Stimulated activated CD4-positive, alpha-beta T cell treated with anti-CD3 and anti-CD28 coated beads, TNF-alpha, amount 100 ng/mL, for 1 hour (primary cell): Measurements from ENCODE around the gene POLR2E.

Experiments used
- DNase-seq, 3 donors: peaks; one replicate each; pipeline ENCODE4 v3.0.0-alpha.2; 2020; ENCODE audit warnings: low read depth in 3 of 3, low spot score in 1 of 3

The POLR2E gene

GRCh38 chr19:1111641-1112267, 16.6 kb upstream of the POLR2E start:
- no peak for DNase-seq

GRCh38 chr19:1110809-1111640, 15.8 kb upstream of the POLR2E start:
- DNase-seq = no peak

GRCh38 chr19:1109697-1110671, 14.8 kb upstream of the POLR2E start:
- DNase-seq = no peak

GRCh38 chr19:1109032-1109551, 13.9 kb upstream of the POLR2E start:
- DNase-seq = no peak

- no peak for DNase-seq
These were observed 13.3 kb upstream of the POLR2E start for GRCh38 chr19:1108291-1109031.

GRCh38 chr19:1107661-1108261, 12.6 kb upstream of the POLR2E start:
- DNase-seq = no peak

GRCh38 chr19:1106841-1107660, 11.9 kb upstream of the POLR2E start:
- no peak for DNase-seq

- DNase-seq = no peak
These were observed 11.0 kb upstream of the POLR2E start for GRCh38 chr19:1105873-1106840.

- no peak for DNase-seq
These were observed 10.1 kb upstream of the POLR2E start for GRCh38 chr19:1105008-1105872.

- peak in 1 of 3 donors; percentile 65 for DNase-seq
These were observed 9.3 kb upstream of the POLR2E start for GRCh38 chr19:1104311-1105007.

- DNase-seq = peak; percentile 95 to 98 (median 96)
These were observed 8.6 kb upstream of the POLR2E start, which contains the start of gene GPX4 for GRCh38 chr19:1103708-1104310. Gene GPX4, plus strand, starts transcription at chr19:1103994. Its CDS starts 50 bp downstream, at chr19:1104044.

- no peak for DNase-seq
These were observed 8.0 kb upstream of the POLR2E start for GRCh38 chr19:1103132-1103707.

- DNase-seq = no peak
These were observed 7.4 kb upstream of the POLR2E start for GRCh38 chr19:1102407-1103131.

- no peak for DNase-seq
These were observed 6.1 kb upstream of the POLR2E start for GRCh38 chr19:1101337-1101698.
